HL-60 (cell line): Measurements from ENCODE around the gene KCND2.

ENCODE experiments used
- DNase-seq, 2 experiments: peaks; one replicate each; pipeline ENCODE4 v3.0.0-alpha.2; 2010 to 2020; ENCODE audit warnings: low read depth in 1 of 2, low spot score in 1 of 2
- H3K27ac ChIP-seq: fragments of 250-450 bp; sonication (Bioruptor Pico); replicated peaks from 2 replicates; pipeline ENCODE4 v1.5.1; 2020; ENCODE audit warnings: mild to moderate bottlenecking, moderate library complexity
- H3K27me3 ChIP-seq: fragments of 250-450 bp; sonication (Bioruptor Pico); 2 replicates; pipeline ENCODE4 v1.5.1; 2021; ENCODE audit warnings: mild to moderate bottlenecking, moderate library complexity; ENCODE audit not compliant: insufficient read depth, poor library complexity, severe bottlenecking
- H3K4me3 ChIP-seq: replicated peaks from 2 replicates; pipeline ENCODE4 v1.5.1; 2011; ENCODE audit warnings: mild to moderate bottlenecking, control low read depth, low read length; ENCODE audit not compliant: insufficient read depth
- GABPA ChIP-seq: IDR thresholded peaks from 2 replicates; pipeline ENCODE4 v1.6.1; 2012; ENCODE audit warnings: low read depth
- POLR2AphosphoS5 ChIP-seq: IDR thresholded peaks from 2 replicates; pipeline ENCODE4 v1.6.1; 2012; ENCODE audit warnings: low read depth
- REST ChIP-seq: IDR thresholded peaks from 2 replicates; pipeline ENCODE4 v1.6.1; 2012; ENCODE audit warnings: low read depth; ENCODE audit not compliant: insufficient replicate concordance
- SPI1 ChIP-seq: IDR thresholded peaks from 2 replicates; pipeline ENCODE4 v1.6.1; 2012; ENCODE audit warnings: low read depth, mild to moderate bottlenecking, borderline replicate concordance
- TF ChIP-seq, protein P1 (sequence below): IDR thresholded peaks from one replicate; pipeline ENCODE4 v1.5.1; 2011; ENCODE audit warnings: low read length, control low read depth, inconsistent platforms; ENCODE audit not compliant: insufficient read depth

The KCND2 gene

GRCh38 chr7:120639884-120640283 is 366.9 kb downstream of the KCND2 start:
- no peak for TF ChIP-seq SPI1
- no peak for TF ChIP-seq GABPA
- TF ChIP-seq REST = no peak
- TF ChIP-seq, protein P1, sequence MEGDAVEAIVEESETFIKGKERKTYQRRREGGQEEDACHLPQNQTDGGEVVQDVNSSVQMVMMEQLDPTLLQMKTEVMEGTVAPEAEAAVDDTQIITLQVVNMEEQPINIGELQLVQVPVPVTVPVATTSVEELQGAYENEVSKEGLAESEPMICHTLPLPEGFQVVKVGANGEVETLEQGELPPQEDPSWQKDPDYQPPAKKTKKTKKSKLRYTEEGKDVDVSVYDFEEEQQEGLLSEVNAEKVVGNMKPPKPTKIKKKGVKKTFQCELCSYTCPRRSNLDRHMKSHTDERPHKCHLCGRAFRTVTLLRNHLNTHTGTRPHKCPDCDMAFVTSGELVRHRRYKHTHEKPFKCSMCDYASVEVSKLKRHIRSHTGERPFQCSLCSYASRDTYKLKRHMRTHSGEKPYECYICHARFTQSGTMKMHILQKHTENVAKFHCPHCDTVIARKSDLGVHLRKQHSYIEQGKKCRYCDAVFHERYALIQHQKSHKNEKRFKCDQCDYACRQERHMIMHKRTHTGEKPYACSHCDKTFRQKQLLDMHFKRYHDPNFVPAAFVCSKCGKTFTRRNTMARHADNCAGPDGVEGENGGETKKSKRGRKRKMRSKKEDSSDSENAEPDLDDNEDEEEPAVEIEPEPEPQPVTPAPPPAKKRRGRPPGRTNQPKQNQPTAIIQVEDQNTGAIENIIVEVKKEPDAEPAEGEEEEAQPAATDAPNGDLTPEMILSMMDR = no peak
- no peak for TF ChIP-seq POLR2AphosphoS5
- Histone ChIP-seq H3K27ac (no peak overlapping the region), H3K27me3 (no peaks in the 10 kb centered on the region), H3K4me3 (no peak overlapping the region)
- no peak for DNase-seq

GRCh38 chr7:120645966-120646365 is 373.0 kb downstream of the KCND2 start:
- H3K27me3 ChIP-seq = no peaks in the 10 kb centered on the region
- DNase-seq = no peak
- H3K27ac ChIP-seq = no peak overlapping the region
- H3K4me3 ChIP-seq = no peak overlapping the region
- TF ChIP-seq REST = no peak
- no peak for TF ChIP-seq GABPA

DNA sequence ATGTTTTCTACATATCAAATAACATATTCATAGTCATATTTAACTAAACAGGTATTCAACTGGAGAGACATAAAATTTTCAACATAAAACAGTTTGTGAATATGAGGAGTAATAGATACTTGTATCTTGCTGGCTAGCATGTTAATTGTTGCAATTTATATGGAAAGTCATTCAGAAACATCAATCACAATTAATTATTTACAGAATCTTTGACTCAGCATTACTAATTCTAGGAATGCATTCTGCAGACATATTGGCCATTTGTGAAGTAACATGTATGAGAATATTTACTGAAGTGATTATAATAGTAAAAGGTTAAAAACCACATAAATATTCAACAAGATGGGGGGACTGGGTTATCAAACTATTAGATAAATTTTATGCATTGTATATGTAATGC is 381.3 kb downstream of the KCND2 start:
- no peak overlapping the region for H3K27ac ChIP-seq
- H3K4me3 ChIP-seq = no peak overlapping the region
- H3K27me3 ChIP-seq = no peaks in the 10 kb centered on the region
- TF ChIP-seq SPI1 (no peak), POLR2AphosphoS5 (no peak), GABPA (no peak), REST (no peak)
- TF ChIP-seq, protein P1 = no peak
- no peak for DNase-seq

- no peak overlapping the region for H3K4me3 ChIP-seq
- no peaks in the 10 kb centered on the region for H3K27me3 ChIP-seq
- no peak overlapping the region for H3K27ac ChIP-seq
- TF ChIP-seq REST = no peak
- no peak for TF ChIP-seq SPI1
- TF ChIP-seq, protein P1 = no peak
- TF ChIP-seq POLR2AphosphoS5 = no peak
- no peak for DNase-seq
Measured at GRCh38 chr7:120658516-120658915, 385.5 kb downstream of the KCND2 start.
